SK-N-SH treated with all-trans-retinoic acid at 6 μM for 48 hours (cell line): ENCODE measurements around the gene COL7A1.

Source experiments
- ATAC-seq: fragments of 200-7000 bp; cut with Tn5 transposase; 3 replicates; pipeline ENCODE4 v1.9.1; 2020; ENCODE audit warnings: mild to moderate bottlenecking, moderate library complexity
- ARNTL ChIP-seq: fragments of 450-650 bp; formaldehyde crosslinking; IDR thresholded peaks from 2 replicates; pipeline ENCODE4 v1.5.0; 2020; ENCODE audit warnings: low read depth, mild to moderate bottlenecking, moderate library complexity, borderline replicate concordance
- BACH2 ChIP-seq: fragments of 250-450 bp; sonication (Bioruptor Pico); IDR thresholded peaks from 2 replicates; pipeline ENCODE4 v1.9.0; 2021; ENCODE audit warnings: mild to moderate bottlenecking, borderline replicate concordance
- CREB5 ChIP-seq: fragments of 250-450 bp; sonication (Bioruptor Pico); IDR thresholded peaks from 2 replicates; pipeline ENCODE4 v1.5.1; 2020; ENCODE audit warnings: low read depth, mild to moderate bottlenecking, moderate library complexity
- CSDC2 ChIP-seq: fragments of 250-450 bp; sonication (Bioruptor Pico); IDR thresholded peaks from 2 replicates; pipeline ENCODE4 v1.5.0; 2020; ENCODE audit warnings: mild to moderate bottlenecking, moderate library complexity
- CSRNP3 ChIP-seq: fragments of 250-450 bp; sonication (Bioruptor Pico); IDR thresholded peaks from 2 replicates; pipeline ENCODE4 v1.5.1; 2021; ENCODE audit warnings: mild to moderate bottlenecking, moderate library complexity
- ESRRG ChIP-seq: fragments of 250-450 bp; sonication (Bioruptor Pico); IDR thresholded peaks from 2 replicates; pipeline ENCODE4 v1.6.1; 2021; ENCODE audit warnings: mild to moderate bottlenecking
- GLIS3 ChIP-seq: fragments of 250-450 bp; sonication (Bioruptor Pico); IDR thresholded peaks from 2 replicates; pipeline ENCODE4 v1.5.0; 2020; ENCODE audit warnings: mild to moderate bottlenecking, moderate library complexity
- ISL1 ChIP-seq: fragments of 250-450 bp; sonication (Bioruptor Pico); IDR thresholded peaks from 2 replicates; pipeline ENCODE4 v2.1.2; 2022; ENCODE audit warnings: mild to moderate bottlenecking, moderate library complexity
- OSR1 ChIP-seq: fragments of 250-450 bp; sonication (Bioruptor Pico); IDR thresholded peaks from 2 replicates; pipeline ENCODE4 v1.8.0; 2022; ENCODE audit warnings: moderate library complexity, mild to moderate bottlenecking, inconsistent platforms
- POU6F1 ChIP-seq: fragments of 250-450 bp; sonication (Bioruptor Pico); IDR thresholded peaks from 2 replicates; pipeline ENCODE4 v1.8.0; 2021; ENCODE audit warnings: low read depth, mild to moderate bottlenecking, moderate library complexity, borderline replicate concordance
- PPARA ChIP-seq: fragments of 250-450 bp; sonication (Bioruptor Pico); IDR thresholded peaks from 2 replicates; pipeline ENCODE4 v1.5.0; 2020; ENCODE audit warnings: mild to moderate bottlenecking, borderline replicate concordance
- RARB ChIP-seq: fragments of 250-450 bp; sonication (Bioruptor Pico); IDR thresholded peaks from 2 replicates; pipeline ENCODE4 v1.8.0; 2021; ENCODE audit warnings: mild to moderate bottlenecking, moderate library complexity
- SNAI2 ChIP-seq: fragments of 250-450 bp; sonication (Bioruptor Pico); IDR thresholded peaks from 2 replicates; pipeline ENCODE4 v1.5.0; 2020; ENCODE audit warnings: mild to moderate bottlenecking, moderate library complexity
- TCF4 ChIP-seq: fragments of 250-450 bp; sonication (Bioruptor Pico); IDR thresholded peaks from 2 replicates; pipeline ENCODE4 v1.8.0; 2021; ENCODE audit warnings: mild to moderate bottlenecking, moderate library complexity, borderline replicate concordance
- TOX ChIP-seq: fragments of 250-450 bp; sonication (Bioruptor Pico); IDR thresholded peaks from 2 replicates; pipeline ENCODE4 v1.8.0; 2021; ENCODE audit warnings: mild to moderate bottlenecking, moderate library complexity, borderline replicate concordance
- ZC3H10 ChIP-seq: fragments of 250-450 bp; sonication (Bioruptor Pico); IDR thresholded peaks from 2 replicates; pipeline ENCODE4 v1.5.1; 2021; ENCODE audit warnings: mild to moderate bottlenecking, moderate library complexity
- ZFP3 ChIP-seq: fragments of 250-450 bp; sonication (Bioruptor Pico); IDR thresholded peaks from 2 replicates; pipeline ENCODE4 v1.5.0; 2020; ENCODE audit warnings: mild to moderate bottlenecking, moderate library complexity
- ZFP30 ChIP-seq: fragments of 450-650 bp; formaldehyde crosslinking; IDR thresholded peaks from 2 replicates; pipeline ENCODE4 v1.5.0; 2022; ENCODE audit warnings: mild to moderate bottlenecking, moderate library complexity
- ZNF70 ChIP-seq: fragments of 450-650 bp; formaldehyde crosslinking; IDR thresholded peaks from 2 replicates; pipeline ENCODE4 v1.5.0; 2020; ENCODE audit warnings: mild to moderate bottlenecking, moderate library complexity
- ZNF8 ChIP-seq: fragments of 450-650 bp; formaldehyde crosslinking; IDR thresholded peaks from 2 replicates; pipeline ENCODE4 v1.5.0; 2020; ENCODE audit warnings: mild to moderate bottlenecking, moderate library complexity
- TF ChIP-seq, protein P1 (sequence below): fragments of 250-450 bp; sonication (Bioruptor Pico); IDR thresholded peaks from 2 replicates; pipeline ENCODE4 v1.5.0; 2020; ENCODE audit warnings: mild to moderate bottlenecking, moderate library complexity
- TF ChIP-seq, protein P2 (sequence below): fragments of 250-450 bp; sonication (Bioruptor Pico); IDR thresholded peaks from 2 replicates; pipeline ENCODE4 v1.8.0; 2020; ENCODE audit warnings: mild to moderate bottlenecking, moderate library complexity, borderline replicate concordance

The COL7A1 gene

DNA sequence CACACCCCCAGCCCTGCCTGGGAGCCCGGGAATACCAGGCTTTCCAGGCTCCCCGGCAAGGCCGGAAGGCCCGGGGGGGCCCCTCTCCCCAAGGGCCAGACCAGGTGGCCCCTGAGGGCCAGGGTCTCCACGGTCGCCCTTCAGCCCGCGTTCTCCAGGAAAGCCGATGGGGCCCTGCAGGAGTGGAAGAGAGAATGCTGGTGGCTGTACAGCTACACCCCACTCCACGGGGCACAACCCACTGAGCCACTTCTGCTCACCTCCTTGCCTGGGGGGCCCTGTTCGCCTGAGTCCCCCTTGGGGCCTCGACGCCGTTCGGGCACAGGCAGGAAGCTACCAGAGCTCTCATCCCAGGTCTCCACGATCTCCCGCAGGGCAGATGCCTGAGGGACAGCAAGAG, 19.8 kb downstream of the COL7A1 start:
- ATAC-seq = no peak
- TF ChIP-seq TCF4 (no peak), RARB (CRISPR knock-in tag) (no peak), ESRRG (CRISPR knock-in tag) (no peak), BACH2 (CRISPR knock-in tag) (no peak)

- ATAC-seq = no peak
- TF ChIP-seq TCF4 (no peak), CSDC2 (CRISPR knock-in tag) (no peak), CREB5 (CRISPR knock-in tag) (no peak), ZNF8 (CRISPR knock-in tag) (no peak), ESRRG (CRISPR knock-in tag) (no peak)
Observed at GRCh38 chr3:48573973-48574585, 21.1 kb downstream of the COL7A1 start.

GRCh38 chr3:48572517-48572916, 22.6 kb downstream of the COL7A1 start:
- no peak for ATAC-seq
- no peak for TF ChIP-seq CSDC2 (CRISPR knock-in tag)
- TF ChIP-seq CSRNP3 (CRISPR knock-in tag) = no peak
- TF ChIP-seq, protein P1, sequence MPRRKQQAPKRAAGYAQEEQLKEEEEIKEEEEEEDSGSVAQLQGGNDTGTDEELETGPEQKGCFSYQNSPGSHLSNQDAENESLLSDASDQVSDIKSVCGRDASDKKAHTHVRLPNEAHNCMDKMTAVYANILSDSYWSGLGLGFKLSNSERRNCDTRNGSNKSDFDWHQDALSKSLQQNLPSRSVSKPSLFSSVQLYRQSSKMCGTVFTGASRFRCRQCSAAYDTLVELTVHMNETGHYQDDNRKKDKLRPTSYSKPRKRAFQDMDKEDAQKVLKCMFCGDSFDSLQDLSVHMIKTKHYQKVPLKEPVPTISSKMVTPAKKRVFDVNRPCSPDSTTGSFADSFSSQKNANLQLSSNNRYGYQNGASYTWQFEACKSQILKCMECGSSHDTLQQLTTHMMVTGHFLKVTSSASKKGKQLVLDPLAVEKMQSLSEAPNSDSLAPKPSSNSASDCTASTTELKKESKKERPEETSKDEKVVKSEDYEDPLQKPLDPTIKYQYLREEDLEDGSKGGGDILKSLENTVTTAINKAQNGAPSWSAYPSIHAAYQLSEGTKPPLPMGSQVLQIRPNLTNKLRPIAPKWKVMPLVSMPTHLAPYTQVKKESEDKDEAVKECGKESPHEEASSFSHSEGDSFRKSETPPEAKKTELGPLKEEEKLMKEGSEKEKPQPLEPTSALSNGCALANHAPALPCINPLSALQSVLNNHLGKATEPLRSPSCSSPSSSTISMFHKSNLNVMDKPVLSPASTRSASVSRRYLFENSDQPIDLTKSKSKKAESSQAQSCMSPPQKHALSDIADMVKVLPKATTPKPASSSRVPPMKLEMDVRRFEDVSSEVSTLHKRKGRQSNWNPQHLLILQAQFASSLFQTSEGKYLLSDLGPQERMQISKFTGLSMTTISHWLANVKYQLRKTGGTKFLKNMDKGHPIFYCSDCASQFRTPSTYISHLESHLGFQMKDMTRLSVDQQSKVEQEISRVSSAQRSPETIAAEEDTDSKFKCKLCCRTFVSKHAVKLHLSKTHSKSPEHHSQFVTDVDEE (CRISPR knock-in tag) = no peak
- no peak for TF ChIP-seq POU6F1 (CRISPR knock-in tag)
- no peak for TF ChIP-seq RARB (CRISPR knock-in tag)
- TF ChIP-seq ESRRG (CRISPR knock-in tag) = no peak
- TF ChIP-seq ISL1 (CRISPR knock-in tag) = no peak
- no peak for TF ChIP-seq TCF4
- TF ChIP-seq PPARA (CRISPR knock-in tag) = no peak
- no peak for TF ChIP-seq ZNF8 (CRISPR knock-in tag)
- TF ChIP-seq ZFP30 (CRISPR knock-in tag) = no peak
- TF ChIP-seq TOX = no peak
- no peak for TF ChIP-seq SNAI2 (CRISPR knock-in tag)
- no peak for TF ChIP-seq GLIS3 (CRISPR knock-in tag)
- no peak for TF ChIP-seq ZC3H10 (CRISPR knock-in tag)
- TF ChIP-seq, protein P2, sequence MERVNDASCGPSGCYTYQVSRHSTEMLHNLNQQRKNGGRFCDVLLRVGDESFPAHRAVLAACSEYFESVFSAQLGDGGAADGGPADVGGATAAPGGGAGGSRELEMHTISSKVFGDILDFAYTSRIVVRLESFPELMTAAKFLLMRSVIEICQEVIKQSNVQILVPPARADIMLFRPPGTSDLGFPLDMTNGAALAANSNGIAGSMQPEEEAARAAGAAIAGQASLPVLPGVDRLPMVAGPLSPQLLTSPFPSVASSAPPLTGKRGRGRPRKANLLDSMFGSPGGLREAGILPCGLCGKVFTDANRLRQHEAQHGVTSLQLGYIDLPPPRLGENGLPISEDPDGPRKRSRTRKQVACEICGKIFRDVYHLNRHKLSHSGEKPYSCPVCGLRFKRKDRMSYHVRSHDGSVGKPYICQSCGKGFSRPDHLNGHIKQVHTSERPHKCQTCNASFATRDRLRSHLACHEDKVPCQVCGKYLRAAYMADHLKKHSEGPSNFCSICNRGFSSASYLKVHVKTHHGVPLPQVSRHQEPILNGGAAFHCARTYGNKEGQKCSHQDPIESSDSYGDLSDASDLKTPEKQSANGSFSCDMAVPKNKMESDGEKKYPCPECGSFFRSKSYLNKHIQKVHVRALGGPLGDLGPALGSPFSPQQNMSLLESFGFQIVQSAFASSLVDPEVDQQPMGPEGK (CRISPR knock-in tag) = no peak
- TF ChIP-seq OSR1 (CRISPR knock-in tag) = no peak

DNA sequence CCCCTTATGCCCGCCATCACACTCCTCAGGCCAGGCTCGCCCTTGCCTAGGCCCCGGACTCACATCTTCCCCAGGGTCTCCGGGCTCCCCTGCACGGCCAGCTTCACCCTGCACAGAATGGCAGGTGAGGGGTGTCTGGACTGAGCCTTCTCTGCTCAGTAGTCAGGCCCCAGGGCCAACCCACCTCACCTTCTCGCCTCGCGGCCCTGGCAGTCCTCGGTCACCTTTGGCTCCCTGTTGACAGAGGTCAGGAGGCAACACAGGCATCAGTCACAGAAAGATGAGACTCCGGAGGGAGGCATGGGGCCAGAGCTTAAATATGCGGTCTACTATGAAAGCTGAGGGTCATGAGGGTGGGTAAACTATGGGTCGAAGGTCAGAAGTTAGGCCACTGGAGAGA, 23.2 kb downstream of the COL7A1 start:
- no peak for ATAC-seq
- TF ChIP-seq ZNF8 (CRISPR knock-in tag) (no peak), ARNTL (CRISPR knock-in tag) (no peak), ZNF70 (CRISPR knock-in tag) (no peak), RARB (CRISPR knock-in tag) (no peak), ZC3H10 (CRISPR knock-in tag) (no peak), CSDC2 (CRISPR knock-in tag) (no peak), CSRNP3 (CRISPR knock-in tag) (no peak), ZFP3 (CRISPR knock-in tag) (no peak), PPARA (CRISPR knock-in tag) (no peak), POU6F1 (CRISPR knock-in tag) (no peak), TOX (no peak)
